WTC11 (cell line): Measurements from ENCODE around the gene ANKRD62. TPM values are rescaled to one million over a fixed set of nuclear protein-coding genes. Genes with fewer than 3 reads are reported as not detected.

Source experiments
- ATAC-seq: fragments of 200-7000 bp; cut with Tn5 transposase; 2 replicates; pipeline ENCODE4 v1.10.0; 2021; ENCODE audit warnings: mild to moderate bottlenecking, moderate library complexity
- CTCF ChIA-PET: fragments of 300-600 bp; sonication (Branson Sonifier 250); formaldehyde crosslinking; loops from one replicate; lab custom pipeline; 2021; ENCODE audit warnings: antibody characterized with exemption; lab: Charles Lee
- POLR2A ChIA-PET: fragments of 350-600 bp; sonication (Branson Sonifier 250); formaldehyde crosslinking; loops from one replicate; lab custom pipeline; 2021; ENCODE audit warnings: antibody characterized with exemption; lab: Charles Lee
- DNase-seq: peaks from one replicate; pipeline ENCODE4 v3.0.0; 2021; ENCODE audit warnings: low spot score
- H3K27ac Mint-ChIP-seq: 2 replicates; pipeline ENCODE4 v1.8.0; 2021; ENCODE audit warnings: mixed read lengths
- H3K27me3 Mint-ChIP-seq: 2 replicates; pipeline ENCODE4 v1.8.0; 2021; ENCODE audit warnings: low read depth, mild to moderate bottlenecking, moderate library complexity, mixed read lengths
- H3K36me3 Mint-ChIP-seq: 2 replicates; pipeline ENCODE4 v1.8.0; 2021; ENCODE audit warnings: mixed read lengths
- H3K4me1 Mint-ChIP-seq: 2 replicates; pipeline ENCODE4 v1.8.0; 2022; ENCODE audit warnings: mixed read lengths
- H3K4me3 Mint-ChIP-seq: 2 replicates; pipeline ENCODE4 v1.8.0; 2021; ENCODE audit warnings: mild to moderate bottlenecking, moderate library complexity, mixed read lengths
- H3K9me3 Mint-ChIP-seq: 2 replicates; pipeline ENCODE4 v1.8.0; 2021; ENCODE audit warnings: mixed read lengths
- CTCF ChIP-seq: fragments of 200-600 bp; IDR thresholded peaks from 2 replicates; pipeline ENCODE4 v1.8.0; 2022; ENCODE audit warnings: antibody characterized with exemption
- ESRRA ChIP-seq: sonication (generic); formaldehyde crosslinking; IDR thresholded peaks from 2 replicates; pipeline ENCODE4 v1.8.1; 2022; ENCODE audit warnings: mild to moderate bottlenecking, missing genetic modification reagents, borderline replicate concordance
- MXD4 ChIP-seq: fragments of 250-450 bp; sonication (Bioruptor Pico); IDR thresholded peaks from 2 replicates; pipeline ENCODE4 v1.8.0; 2021; ENCODE audit warnings: mild to moderate bottlenecking, moderate library complexity, borderline replicate concordance
- TP53 ChIP-seq: sonication (generic); formaldehyde crosslinking; IDR thresholded peaks from 2 replicates; pipeline ENCODE4 v1.8.1; 2023; ENCODE audit warnings: mild to moderate bottlenecking, missing genetic modification reagents
- ZBTB21 ChIP-seq: sonication (generic); formaldehyde crosslinking; IDR thresholded peaks from 2 replicates; pipeline ENCODE4 v1.8.1; 2023; ENCODE audit warnings: mild to moderate bottlenecking, missing genetic modification reagents, borderline replicate concordance
- ZBTB43 ChIP-seq: sonication (generic); formaldehyde crosslinking; IDR thresholded peaks from 2 replicates; pipeline ENCODE4 v1.8.1; 2023; ENCODE audit warnings: mild to moderate bottlenecking, missing genetic modification reagents
- ZNF219 ChIP-seq: sonication (generic); formaldehyde crosslinking; IDR thresholded peaks from 2 replicates; pipeline ENCODE4 v1.8.0; 2023; ENCODE audit warnings: missing genetic modification reagents, mild to moderate bottlenecking, borderline replicate concordance
- ZNF317 ChIP-seq: sonication (generic); formaldehyde crosslinking; IDR thresholded peaks from 2 replicates; pipeline ENCODE4 v1.8.1; 2023; ENCODE audit warnings: low read depth, mild to moderate bottlenecking, moderate library complexity, missing genetic modification reagents, borderline replicate concordance
- total RNA-seq: library from RNA; stranded (reverse); gene quantifications from 3 replicates; pipeline ENCODE4 v1.2.3, GENCODE V29; 2021
- TF ChIP-seq, protein P1 (sequence below): sonication (generic); formaldehyde crosslinking; IDR thresholded peaks from 2 replicates; pipeline ENCODE4 v1.8.0; 2023; ENCODE audit warnings: mild to moderate bottlenecking, missing genetic modification reagents

ANKRD62 gene
- total RNA-seq, 1 experiment from 2014 or later: not detected

DNA sequence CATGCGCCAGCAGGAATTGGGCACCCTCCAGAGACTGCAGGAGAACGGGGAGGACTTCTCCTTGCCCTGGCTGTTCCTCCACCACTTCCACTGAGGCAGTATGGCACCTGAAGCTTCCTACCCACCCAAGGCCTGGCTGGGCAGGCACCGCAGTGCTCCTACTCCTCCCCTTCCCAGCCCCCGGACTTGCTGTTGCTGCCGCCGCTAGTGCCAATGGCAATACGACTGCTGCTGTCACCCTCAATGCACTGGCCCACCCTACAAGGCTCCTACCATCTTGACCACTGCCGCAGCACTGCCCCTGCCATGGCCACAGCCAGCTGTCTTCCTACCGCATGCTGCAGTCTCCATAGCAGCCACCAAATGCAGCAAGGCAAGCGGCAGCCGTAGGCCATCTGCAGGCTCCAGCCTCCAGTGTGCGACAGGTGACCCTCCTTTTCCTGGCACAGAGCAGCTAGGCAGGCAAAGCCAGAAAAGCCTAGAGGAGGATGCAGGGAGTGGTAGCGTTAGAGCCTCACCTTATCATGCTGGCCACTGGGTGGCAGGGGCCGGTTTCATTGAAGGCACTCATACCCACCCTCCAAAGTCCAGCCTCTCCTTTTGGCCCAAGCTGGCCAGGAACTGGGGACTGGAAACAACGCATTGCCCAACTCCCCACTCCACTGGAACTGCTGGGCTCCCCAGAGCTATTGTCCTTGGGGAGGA is 47.4 kb upstream of the ANKRD62 start:
- no peak overlapping the region for H3K27ac Mint-ChIP-seq
- no peak overlapping the region for H3K4me3 Mint-ChIP-seq
- H3K27me3 Mint-ChIP-seq: no peaks in the 10 kb centered on the region; the same call in 1 of the 2 replicates
- TF ChIP-seq ZNF317 (CRISPR knock-in tag): no peak
- no peak for TF ChIP-seq MXD4 (CRISPR knock-in tag)
- no peak for TF ChIP-seq ESRRA (CRISPR knock-in tag)
- TF ChIP-seq ZNF219 (CRISPR knock-in tag): no peak
- TF ChIP-seq, protein P1, sequence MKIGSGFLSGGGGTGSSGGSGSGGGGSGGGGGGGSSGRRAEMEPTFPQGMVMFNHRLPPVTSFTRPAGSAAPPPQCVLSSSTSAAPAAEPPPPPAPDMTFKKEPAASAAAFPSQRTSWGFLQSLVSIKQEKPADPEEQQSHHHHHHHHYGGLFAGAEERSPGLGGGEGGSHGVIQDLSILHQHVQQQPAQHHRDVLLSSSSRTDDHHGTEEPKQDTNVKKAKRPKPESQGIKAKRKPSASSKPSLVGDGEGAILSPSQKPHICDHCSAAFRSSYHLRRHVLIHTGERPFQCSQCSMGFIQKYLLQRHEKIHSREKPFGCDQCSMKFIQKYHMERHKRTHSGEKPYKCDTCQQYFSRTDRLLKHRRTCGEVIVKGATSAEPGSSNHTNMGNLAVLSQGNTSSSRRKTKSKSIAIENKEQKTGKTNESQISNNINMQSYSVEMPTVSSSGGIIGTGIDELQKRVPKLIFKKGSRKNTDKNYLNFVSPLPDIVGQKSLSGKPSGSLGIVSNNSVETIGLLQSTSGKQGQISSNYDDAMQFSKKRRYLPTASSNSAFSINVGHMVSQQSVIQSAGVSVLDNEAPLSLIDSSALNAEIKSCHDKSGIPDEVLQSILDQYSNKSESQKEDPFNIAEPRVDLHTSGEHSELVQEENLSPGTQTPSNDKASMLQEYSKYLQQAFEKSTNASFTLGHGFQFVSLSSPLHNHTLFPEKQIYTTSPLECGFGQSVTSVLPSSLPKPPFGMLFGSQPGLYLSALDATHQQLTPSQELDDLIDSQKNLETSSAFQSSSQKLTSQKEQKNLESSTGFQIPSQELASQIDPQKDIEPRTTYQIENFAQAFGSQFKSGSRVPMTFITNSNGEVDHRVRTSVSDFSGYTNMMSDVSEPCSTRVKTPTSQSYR (CRISPR knock-in tag): no peak
- H3K4me1 Mint-ChIP-seq: no peaks in the 10 kb centered on the region
- POLR2A ChIA-PET: no interaction called here
- H3K36me3 Mint-ChIP-seq: no peaks in the 10 kb centered on the region
- CTCF ChIA-PET: interaction anchor here (0.9 to 1.5 kb wide), 3 partner anchors 11 to 313 kb away, joined by 3 to 4 read pairs (median 3); no protein-coding TSS in a partner anchor
- H3K9me3 Mint-ChIP-seq: no peaks in the 10 kb centered on the region
- no peak for DNase-seq
- ATAC-seq: peak; percentile 19; the same call in 1 of the 2 replicates

DNA sequence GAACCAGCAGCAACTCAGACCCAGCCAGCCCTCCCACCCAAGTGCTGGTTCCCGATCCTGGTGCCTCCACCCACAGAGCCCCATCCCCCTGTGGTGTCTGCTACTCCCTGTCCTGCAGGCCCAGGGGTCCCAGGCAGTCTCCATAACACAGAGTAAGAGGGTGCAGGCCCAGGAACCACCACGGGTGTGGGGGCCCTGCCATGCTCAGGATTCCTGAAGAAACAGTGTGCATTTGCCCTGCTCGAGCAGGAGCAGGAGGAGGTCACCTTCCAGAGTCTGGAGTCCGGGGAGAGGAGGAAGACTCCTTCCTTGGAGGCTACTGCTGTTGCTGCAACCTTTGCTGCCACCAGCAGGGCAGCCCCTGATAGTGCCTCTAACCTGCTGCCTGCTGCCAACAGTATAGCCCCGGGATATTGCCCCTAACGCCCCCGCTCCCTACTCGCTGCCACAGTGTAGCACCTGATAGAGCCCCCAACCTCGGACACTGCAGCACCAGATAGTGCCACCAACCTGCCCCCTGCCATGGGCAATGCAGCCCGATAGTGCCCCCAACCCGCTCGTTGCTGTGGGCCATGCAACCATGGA is 46.8 kb upstream of the ANKRD62 start:
- DNase-seq (no peak), ATAC-seq (peak; percentile 57)
- Mint-ChIP-seq H3K27me3 (no peaks in the 10 kb centered on the region; the same call in 1 of the 2 replicates), H3K27ac (no peak overlapping the region), H3K9me3 (no peaks in the 10 kb centered on the region), H3K4me1 (0 out of 2 replicates have a peak, but pooled peaks cover 3% of the 10 kb centered on the region), H3K36me3 (no peaks in the 10 kb centered on the region), H3K4me3 (no peak overlapping the region)
- POLR2A ChIA-PET: no interaction called here
- peak; percentile 67; the same call in 1 of the 2 replicates for TF ChIP-seq ESRRA (CRISPR knock-in tag)
- no peak for TF ChIP-seq ZBTB43 (CRISPR knock-in tag)
- CTCF ChIA-PET: interaction anchor here (0.9 to 2.7 kb wide), 4 partner anchors 11 to 313 kb away, joined by 3 to 8 read pairs (median 4); no protein-coding TSS in a partner anchor

DNA sequence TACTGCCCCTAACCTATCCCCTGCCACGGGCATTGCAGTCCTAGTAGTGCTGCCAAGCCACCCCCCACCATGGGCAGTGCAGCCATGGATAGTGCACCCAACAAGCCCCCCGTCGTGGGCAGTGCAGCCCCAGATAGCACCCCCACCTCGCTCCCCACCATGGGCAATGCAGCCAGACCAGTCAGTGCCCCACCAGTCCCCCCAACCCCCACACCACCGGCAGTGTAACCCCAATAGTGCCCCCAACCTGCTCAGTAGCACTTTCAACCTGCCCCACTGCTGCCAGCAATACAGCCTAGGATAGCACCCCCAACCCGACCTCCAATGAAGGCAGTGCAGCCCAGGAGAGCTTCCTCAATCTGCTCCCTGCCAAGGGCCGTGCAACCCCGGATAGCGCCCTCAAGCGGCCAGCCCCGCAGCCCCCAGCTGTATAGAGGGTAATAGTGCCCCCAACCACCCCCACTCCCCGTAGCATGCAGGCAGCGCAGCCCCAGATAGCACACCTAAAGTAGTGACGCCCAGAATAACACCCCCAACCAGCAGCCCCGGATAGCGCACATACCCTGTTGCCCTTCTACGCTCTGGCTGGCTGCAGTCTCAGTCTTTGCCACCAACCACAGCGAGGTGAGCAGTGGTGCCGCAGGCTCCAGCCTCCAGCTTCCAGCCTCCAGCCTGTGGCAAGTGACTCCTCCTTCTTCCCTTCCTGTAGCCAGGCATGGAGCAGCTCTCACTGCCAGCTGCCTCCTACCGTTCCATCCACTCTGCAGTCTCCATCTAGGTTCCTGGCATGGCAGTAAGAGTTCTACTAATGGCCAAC is 45.4 kb upstream of the ANKRD62 start:
- Mint-ChIP-seq H3K36me3 (no peaks in the 10 kb centered on the region), H3K27me3 (no peaks in the 10 kb centered on the region; the same call in 1 of the 2 replicates), H3K27ac (no peak overlapping the region), H3K4me3 (no peak overlapping the region), H3K9me3 (no peaks in the 10 kb centered on the region), H3K4me1 (0 out of 2 replicates have a peak, but pooled peaks cover 3% of the 10 kb centered on the region)
- no peak for TF ChIP-seq TP53 (CRISPR knock-in tag)
- TF ChIP-seq CTCF: 0 out of 2 replicates have a peak, but pooled peaks have one; percentile 29
- TF ChIP-seq ZBTB21 (CRISPR knock-in tag): no peak
- peak; percentile 75 for ATAC-seq
- POLR2A ChIA-PET: no interaction called here
- CTCF ChIA-PET: interaction anchor here (0.5 to 3.7 kb wide), 17 partner anchors 9 to 661 kb away, joined by 3 to 32 read pairs (median 3); partner anchors contain the start of genes ANKRD62 and IMPA2
- peak; percentile 70 for DNase-seq
